Measurements from ENCODE around the gene R3HDM4. TPM values are rescaled to one million over a fixed set of nuclear protein-coding genes. Genes with fewer than 3 reads are reported as not detected.

The R3HDM4 gene
- polyA plus RNA-seq, 2 donors, result 66.1 to 84.8 TPM

GRCh38 chr19:939922-940321 is 26.9 kb upstream of the R3HDM4 start:
- peak overlapping the region in 1 of 2 donors; percentile 81 for H3K27ac ChIP-seq (ENCODE audit: low read depth in 2 of 2, low read length in 1 of 2)
- H3K4me3 ChIP-seq (ENCODE audit: low read depth in 1 of 2, low read length in 2 of 2), result no peak overlapping the region

GRCh38 chr19:939439-939838 is 26.4 kb upstream of the R3HDM4 start:
- Histone ChIP-seq H3K9me3 (ENCODE audit: control insufficient read depth in 2 of 2, insufficient read depth in 1 of 2, low read depth in 1 of 2, low read length in 1 of 2) (no peaks in the 10 kb centered on the region), H3K27me3 (ENCODE audit: control insufficient read depth in 1 of 2, insufficient read depth in 2 of 2, low read length in 2 of 2) (no peaks in the 10 kb centered on the region), H3K27ac (ENCODE audit: low read depth in 2 of 2, low read length in 1 of 2) (no peak overlapping the region), H3K4me3 (ENCODE audit: low read depth in 1 of 2, low read length in 2 of 2) (no peak overlapping the region), H3K36me3 (ENCODE audit: control insufficient read depth in 2 of 2, insufficient read depth in 2 of 2, low read length in 1 of 2) (peaks cover 0 to 6% of the 10 kb centered on the region in 2 donors), H3K4me1 (ENCODE audit: control insufficient read depth in 2 of 2, insufficient read depth in 2 of 2, low read length in 1 of 2) (peaks cover 2 to 13% of the 10 kb centered on the region in 2 donors)
- WGBS, 2 donors, result 93% methylated on average over 22 of the region's 22 CpGs

More at GRCh38 chr19:939922-940321, 26.9 kb upstream of the R3HDM4 start:
- WGBS, 2 donors, result 97 to 100% methylated on average over 7 of the region's 7 CpGs
- Histone ChIP-seq H3K4me1 (ENCODE audit: control insufficient read depth in 2 of 2, insufficient read depth in 2 of 2, low read length in 1 of 2) (peaks cover 2 to 13% of the 10 kb centered on the region in 2 donors), H3K9me3 (ENCODE audit: control insufficient read depth in 2 of 2, insufficient read depth in 1 of 2, low read depth in 1 of 2, low read length in 1 of 2) (no peaks in the 10 kb centered on the region), H3K27me3 (ENCODE audit: control insufficient read depth in 1 of 2, insufficient read depth in 2 of 2, low read length in 2 of 2) (no peaks in the 10 kb centered on the region), H3K36me3 (ENCODE audit: control insufficient read depth in 2 of 2, insufficient read depth in 2 of 2, low read length in 1 of 2) (peaks cover 0 to 6% of the 10 kb centered on the region in 2 donors)

GRCh38 chr19:938233-938923 is 25.4 kb upstream of the R3HDM4 start:
- H3K4me1 ChIP-seq (ENCODE audit: control insufficient read depth in 2 of 2, insufficient read depth in 2 of 2, low read length in 1 of 2), result peaks cover 2 to 14% of the 10 kb centered on the region in 2 donors
- WGBS, 2 donors, result 85 to 90% methylated on average over 23 of the region's 23 CpGs

GRCh38 chr19:937259-937694 is 24.3 kb upstream of the R3HDM4 start:
- Histone ChIP-seq H3K4me3 (ENCODE audit: low read depth in 1 of 2, low read length in 2 of 2) (no peak overlapping the region), H3K9me3 (ENCODE audit: control insufficient read depth in 2 of 2, insufficient read depth in 1 of 2, low read depth in 1 of 2, low read length in 1 of 2) (no peaks in the 10 kb centered on the region), H3K36me3 (ENCODE audit: control insufficient read depth in 2 of 2, insufficient read depth in 2 of 2, low read length in 1 of 2) (peaks cover 0 to 2% of the 10 kb centered on the region in 2 donors), H3K27me3 (ENCODE audit: control insufficient read depth in 1 of 2, insufficient read depth in 2 of 2, low read length in 2 of 2) (no peaks in the 10 kb centered on the region), H3K4me1 (ENCODE audit: control insufficient read depth in 2 of 2, insufficient read depth in 2 of 2, low read length in 1 of 2) (peaks cover 2 to 24% of the 10 kb centered on the region in 2 donors), H3K27ac (ENCODE audit: low read depth in 2 of 2, low read length in 1 of 2) (no peak overlapping the region)
- WGBS, 2 donors, result 85 to 88% methylated on average over 16 of the region's 16 CpGs

More at GRCh38 chr19:938233-938923, 25.4 kb upstream of the R3HDM4 start:
- Histone ChIP-seq H3K4me3 (ENCODE audit: low read depth in 1 of 2, low read length in 2 of 2) (no peak overlapping the region), H3K27me3 (ENCODE audit: control insufficient read depth in 1 of 2, insufficient read depth in 2 of 2, low read length in 2 of 2) (no peaks in the 10 kb centered on the region), H3K36me3 (ENCODE audit: control insufficient read depth in 2 of 2, insufficient read depth in 2 of 2, low read length in 1 of 2) (peaks cover 0 to 6% of the 10 kb centered on the region in 2 donors), H3K27ac (ENCODE audit: low read depth in 2 of 2, low read length in 1 of 2) (no peak overlapping the region), H3K9me3 (ENCODE audit: control insufficient read depth in 2 of 2, insufficient read depth in 1 of 2, low read depth in 1 of 2, low read length in 1 of 2) (no peaks in the 10 kb centered on the region)

- WGBS, 2 donors, result 96 to 97% methylated on average over 10 of the region's 10 CpGs
- Histone ChIP-seq H3K36me3 (ENCODE audit: control insufficient read depth in 2 of 2, insufficient read depth in 2 of 2, low read length in 1 of 2) (peaks cover 0 to 2% of the 10 kb centered on the region in 2 donors), H3K4me1 (ENCODE audit: control insufficient read depth in 2 of 2, insufficient read depth in 2 of 2, low read length in 1 of 2) (peaks cover 2 to 25% of the 10 kb centered on the region in 2 donors), H3K9me3 (ENCODE audit: control insufficient read depth in 2 of 2, insufficient read depth in 1 of 2, low read depth in 1 of 2, low read length in 1 of 2) (no peaks in the 10 kb centered on the region), H3K27me3 (ENCODE audit: control insufficient read depth in 1 of 2, insufficient read depth in 2 of 2, low read length in 2 of 2) (no peaks in the 10 kb centered on the region), H3K27ac (ENCODE audit: low read depth in 2 of 2, low read length in 1 of 2) (no peak overlapping the region), H3K4me3 (ENCODE audit: low read depth in 1 of 2, low read length in 2 of 2) (no peak overlapping the region)
Measured at GRCh38 chr19:936175-936546, 23.1 kb upstream of the R3HDM4 start.

- H3K4me3 ChIP-seq (ENCODE audit: low read depth in 1 of 2, low read length in 2 of 2), result no peak overlapping the region
- H3K4me1 ChIP-seq (ENCODE audit: control insufficient read depth in 2 of 2, insufficient read depth in 2 of 2, low read length in 1 of 2), result peaks cover 0 to 20% of the 10 kb centered on the region in 2 donors
- peaks cover 0 to 2% of the 10 kb centered on the region in 2 donors for H3K36me3 ChIP-seq (ENCODE audit: control insufficient read depth in 2 of 2, insufficient read depth in 2 of 2, low read length in 1 of 2)
- H3K27me3 ChIP-seq (ENCODE audit: control insufficient read depth in 1 of 2, insufficient read depth in 2 of 2, low read length in 2 of 2), result no peaks in the 10 kb centered on the region
- 16 to 29% methylated on average over 31 of the region's 31 CpGs for whole genome bisulfite sequencing, 2 donors
- H3K27ac ChIP-seq (ENCODE audit: low read depth in 2 of 2, low read length in 1 of 2), result peak overlapping the region; percentile 28 to 38
- H3K9me3 ChIP-seq (ENCODE audit: control insufficient read depth in 2 of 2, insufficient read depth in 1 of 2, low read depth in 1 of 2, low read length in 1 of 2), result no peaks in the 10 kb centered on the region
Measured at GRCh38 chr19:934865-935479, 22.0 kb upstream of the R3HDM4 start.

GRCh38 chr19:934197-934840 is 21.3 kb upstream of the R3HDM4 start:
- no peaks in the 10 kb centered on the region for H3K9me3 ChIP-seq (ENCODE audit: control insufficient read depth in 2 of 2, insufficient read depth in 1 of 2, low read depth in 1 of 2, low read length in 1 of 2)
- no peaks in the 10 kb centered on the region for H3K27me3 ChIP-seq (ENCODE audit: control insufficient read depth in 1 of 2, insufficient read depth in 2 of 2, low read length in 2 of 2)
- no peak overlapping the region for H3K4me3 ChIP-seq (ENCODE audit: low read depth in 1 of 2, low read length in 2 of 2)
- peaks cover 0 to 6% of the 10 kb centered on the region in 2 donors for H3K36me3 ChIP-seq (ENCODE audit: control insufficient read depth in 2 of 2, insufficient read depth in 2 of 2, low read length in 1 of 2)
- 76 to 79% methylated on average over 29 of the region's 29 CpGs for WGBS, 2 donors
- peaks cover 0 to 20% of the 10 kb centered on the region in 2 donors for H3K4me1 ChIP-seq (ENCODE audit: control insufficient read depth in 2 of 2, insufficient read depth in 2 of 2, low read length in 1 of 2)
- peak overlapping the region; percentile 21 to 28 for H3K27ac ChIP-seq (ENCODE audit: low read depth in 2 of 2, low read length in 1 of 2)

GRCh38 chr19:933553-933882 is 20.5 kb upstream of the R3HDM4 start:
- H3K27ac ChIP-seq (ENCODE audit: low read depth in 2 of 2, low read length in 1 of 2), result no peak overlapping the region
- WGBS, 2 donors, result 45 to 53% methylated on average over 12 to 14 of the region's 14 CpGs
- H3K9me3 ChIP-seq (ENCODE audit: control insufficient read depth in 2 of 2, insufficient read depth in 1 of 2, low read depth in 1 of 2, low read length in 1 of 2), result no peaks in the 10 kb centered on the region
- no peaks in the 10 kb centered on the region for H3K27me3 ChIP-seq (ENCODE audit: control insufficient read depth in 1 of 2, insufficient read depth in 2 of 2, low read length in 2 of 2)
- peaks cover 0 to 18% of the 10 kb centered on the region in 2 donors for H3K4me1 ChIP-seq (ENCODE audit: control insufficient read depth in 2 of 2, insufficient read depth in 2 of 2, low read length in 1 of 2)
- H3K4me3 ChIP-seq (ENCODE audit: low read depth in 1 of 2, low read length in 2 of 2), result no peak overlapping the region
- peaks cover 0 to 6% of the 10 kb centered on the region in 2 donors for H3K36me3 ChIP-seq (ENCODE audit: control insufficient read depth in 2 of 2, insufficient read depth in 2 of 2, low read length in 1 of 2)

GRCh38 chr19:932648-933552 is 19.9 kb upstream of the R3HDM4 start:
- Histone ChIP-seq H3K4me1 (ENCODE audit: control insufficient read depth in 2 of 2, insufficient read depth in 2 of 2, low read length in 1 of 2) (peaks cover 0 to 18% of the 10 kb centered on the region in 2 donors), H3K9me3 (ENCODE audit: control insufficient read depth in 2 of 2, insufficient read depth in 1 of 2, low read depth in 1 of 2, low read length in 1 of 2) (no peaks in the 10 kb centered on the region), H3K27me3 (ENCODE audit: control insufficient read depth in 1 of 2, insufficient read depth in 2 of 2, low read length in 2 of 2) (no peaks in the 10 kb centered on the region), H3K4me3 (ENCODE audit: low read depth in 1 of 2, low read length in 2 of 2) (no peak overlapping the region), H3K36me3 (ENCODE audit: control insufficient read depth in 2 of 2, insufficient read depth in 2 of 2, low read length in 1 of 2) (peaks cover 0 to 4% of the 10 kb centered on the region in 2 donors), H3K27ac (ENCODE audit: low read depth in 2 of 2, low read length in 1 of 2) (peak overlapping the region in 1 of 2 donors; percentile 24)
- 44 to 45% methylated on average over 50 to 54 of the region's 54 CpGs for WGBS, 2 donors

Measured in esophagus (tissue), 2 donors.